ENCODE results near the gene CHAC1. TPM values are rescaled to one million over a fixed set of nuclear protein-coding genes. Genes with fewer than 3 reads are reported as not detected.
A peak's percentile ranks its signal among the peaks of the same experiment; 100 is the strongest.

The CHAC1 gene
- total RNA-seq, 3 donors from 2014 or later = 0.32 to 11.9 (median 2.9) TPM

DNA sequence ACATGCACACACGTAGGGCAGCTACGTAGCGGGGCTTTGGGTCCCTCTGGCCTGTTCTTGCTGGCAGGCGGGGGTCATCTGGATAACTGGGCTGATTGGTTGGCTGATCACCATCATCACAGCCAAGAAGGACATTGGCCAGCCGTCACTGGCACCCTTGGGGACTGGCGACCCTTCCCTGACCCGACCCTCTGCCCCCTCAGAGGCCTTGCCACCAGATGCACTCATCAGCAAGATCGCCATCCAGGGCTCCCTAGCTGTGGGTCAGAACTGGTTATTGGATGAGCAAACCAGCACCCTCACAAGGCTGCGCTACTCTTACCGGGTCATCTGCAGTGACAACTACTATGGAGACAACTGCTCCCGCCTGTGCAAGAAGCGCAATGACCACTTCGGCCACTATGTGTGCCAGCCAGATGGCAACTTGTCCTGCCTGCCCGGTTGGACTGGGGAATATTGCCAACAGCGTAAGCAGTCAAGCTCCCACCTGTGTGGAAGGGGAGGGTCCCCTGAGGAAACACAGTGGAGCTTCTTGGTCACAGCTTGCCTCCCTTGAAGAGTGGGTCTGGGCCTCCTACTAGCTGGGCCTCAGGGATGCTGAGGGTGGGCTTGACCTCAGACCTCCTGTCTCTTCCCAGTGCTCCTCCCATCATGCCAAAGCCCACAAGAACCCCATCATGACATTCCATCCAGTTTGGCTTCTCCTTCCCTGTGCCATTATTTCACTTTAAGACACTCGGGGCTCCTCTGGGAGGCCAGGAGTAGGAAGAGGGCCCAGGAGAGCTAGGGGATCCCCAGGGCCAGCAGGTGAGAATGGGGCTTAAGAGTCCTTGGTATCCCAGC lies 21.8 kb upstream of the CHAC1 start:
- H3K4me1 ChIP-seq = peaks cover 10 to 27% of the 10 kb centered on the region in 2 donors
- no peaks in the 10 kb centered on the region for H3K36me3 ChIP-seq
- H3K4me3 ChIP-seq = peak overlapping the region; percentile 46 to 60 (median 57)
- intact Hi-C loops (cut with DNase I; ENCODE audit: low total_unique reads) = no loop called here
- H3K9me3 ChIP-seq = no peaks in the 10 kb centered on the region
- TF ChIP-seq, protein P1, sequence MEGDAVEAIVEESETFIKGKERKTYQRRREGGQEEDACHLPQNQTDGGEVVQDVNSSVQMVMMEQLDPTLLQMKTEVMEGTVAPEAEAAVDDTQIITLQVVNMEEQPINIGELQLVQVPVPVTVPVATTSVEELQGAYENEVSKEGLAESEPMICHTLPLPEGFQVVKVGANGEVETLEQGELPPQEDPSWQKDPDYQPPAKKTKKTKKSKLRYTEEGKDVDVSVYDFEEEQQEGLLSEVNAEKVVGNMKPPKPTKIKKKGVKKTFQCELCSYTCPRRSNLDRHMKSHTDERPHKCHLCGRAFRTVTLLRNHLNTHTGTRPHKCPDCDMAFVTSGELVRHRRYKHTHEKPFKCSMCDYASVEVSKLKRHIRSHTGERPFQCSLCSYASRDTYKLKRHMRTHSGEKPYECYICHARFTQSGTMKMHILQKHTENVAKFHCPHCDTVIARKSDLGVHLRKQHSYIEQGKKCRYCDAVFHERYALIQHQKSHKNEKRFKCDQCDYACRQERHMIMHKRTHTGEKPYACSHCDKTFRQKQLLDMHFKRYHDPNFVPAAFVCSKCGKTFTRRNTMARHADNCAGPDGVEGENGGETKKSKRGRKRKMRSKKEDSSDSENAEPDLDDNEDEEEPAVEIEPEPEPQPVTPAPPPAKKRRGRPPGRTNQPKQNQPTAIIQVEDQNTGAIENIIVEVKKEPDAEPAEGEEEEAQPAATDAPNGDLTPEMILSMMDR (IDR thresholded peaks at IDR 0.05) = no peak
- TF ChIP-seq POLR2A (IDR thresholded peaks at IDR 0.05) = no peak
- no peak for TF ChIP-seq POLR2AphosphoS5 (IDR thresholded peaks at IDR 0.05)
- no peak for DNase-seq (ENCODE audit: low spot score in 2 of 2)
- H3K27ac ChIP-seq = peak overlapping the region in 1 of 2 donors; percentile 52
- H3K27me3 ChIP-seq = peaks cover 6 to 55% of the 10 kb centered on the region in 2 donors

DNA sequence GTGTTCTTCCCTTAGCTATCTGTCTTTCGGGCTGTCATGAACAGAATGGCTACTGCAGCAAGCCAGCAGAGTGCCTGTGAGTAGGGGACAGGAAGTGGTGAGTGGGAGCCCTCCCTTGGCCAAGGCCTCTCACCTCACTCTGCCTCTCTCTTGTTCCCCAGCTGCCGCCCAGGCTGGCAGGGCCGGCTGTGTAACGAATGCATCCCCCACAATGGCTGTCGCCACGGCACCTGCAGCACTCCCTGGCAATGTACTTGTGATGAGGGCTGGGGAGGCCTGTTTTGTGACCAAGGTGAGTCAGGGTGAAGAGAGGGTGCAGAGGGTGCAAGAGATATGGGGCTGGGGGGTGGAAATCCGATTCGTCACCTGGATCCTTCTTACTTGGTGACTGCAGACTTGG lies 21.1 kb upstream of the CHAC1 start:
- Histone ChIP-seq H3K4me1 (peaks cover 10 to 22% of the 10 kb centered on the region in 2 donors), H3K9me3 (no peaks in the 10 kb centered on the region), H3K36me3 (no peaks in the 10 kb centered on the region), H3K27me3 (peaks cover 6 to 49% of the 10 kb centered on the region in 2 donors), H3K27ac (peak overlapping the region in 1 of 2 donors; percentile 52), H3K4me3 (peak overlapping the region in 2 of 3 donors; percentile 57 to 60)
- TF ChIP-seq POLR2A (IDR thresholded peaks at IDR 0.05) (no peak), POLR2AphosphoS5 (IDR thresholded peaks at IDR 0.05) (no peak)
- TF ChIP-seq, protein P1 (IDR thresholded peaks at IDR 0.05) = no peak
- DNase-seq (ENCODE audit: low spot score in 2 of 2) = no peak
- intact Hi-C loops (cut with DNase I; ENCODE audit: low total_unique reads) = no loop called here

GRCh38 chr15:40932649-40933516 lies 20.4 kb upstream of the CHAC1 start:
- no peak overlapping the region for H3K27ac ChIP-seq
- no peaks in the 10 kb centered on the region for H3K9me3 ChIP-seq
- TF ChIP-seq POLR2AphosphoS5 (IDR thresholded peaks at IDR 0.05) = no peak
- no peak for TF ChIP-seq POLR2A (IDR thresholded peaks at IDR 0.05)
- TF ChIP-seq, protein P1 (IDR thresholded peaks at IDR 0.05) = no peak
- H3K27me3 ChIP-seq = peaks cover 5 to 42% of the 10 kb centered on the region in 2 donors
- peaks cover 10 to 22% of the 10 kb centered on the region in 2 donors for H3K4me1 ChIP-seq
- intact Hi-C loops (cut with DNase I; ENCODE audit: low total_unique reads) = no loop called here
- DNase-seq (ENCODE audit: low spot score in 2 of 2) = no peak
- H3K36me3 ChIP-seq = no peaks in the 10 kb centered on the region
- peak overlapping the region in 1 of 3 donors; percentile 60 for H3K4me3 ChIP-seq

DNA sequence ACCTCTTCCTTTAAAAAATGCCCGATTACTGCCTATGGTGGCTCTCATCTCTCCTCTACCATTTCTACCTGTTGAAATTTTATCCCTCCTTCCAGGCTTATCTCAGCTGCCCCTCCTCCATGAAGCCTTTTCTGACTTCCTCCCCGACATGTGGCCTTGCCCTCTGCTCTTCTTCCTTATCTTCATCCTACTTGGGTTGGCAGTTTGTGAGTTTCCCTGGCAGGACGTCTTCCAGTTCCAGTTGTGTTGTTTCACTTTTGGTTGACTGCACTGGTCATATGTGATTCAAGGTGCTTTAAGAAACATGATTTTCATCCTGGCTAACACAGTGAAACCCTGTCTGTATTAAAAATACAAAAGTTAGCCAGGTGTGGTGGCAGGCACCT lies 19.8 kb upstream of the CHAC1 start:
- Histone ChIP-seq H3K27me3 (peaks cover 0 to 36% of the 10 kb centered on the region in 2 donors), H3K9me3 (no peaks in the 10 kb centered on the region), H3K27ac (no peak overlapping the region), H3K4me1 (peaks cover 6 to 19% of the 10 kb centered on the region in 2 donors), H3K36me3 (no peaks in the 10 kb centered on the region), H3K4me3 (no peak overlapping the region)
- TF ChIP-seq, protein P1 (IDR thresholded peaks at IDR 0.05) = no peak
- no peak for TF ChIP-seq POLR2A (IDR thresholded peaks at IDR 0.05)
- no peak for TF ChIP-seq POLR2AphosphoS5 (IDR thresholded peaks at IDR 0.05)
- no peak for DNase-seq (ENCODE audit: low spot score in 2 of 2)
- intact Hi-C loops (cut with DNase I; ENCODE audit: low total_unique reads) = no loop called here

Measured in breast epithelium (tissue), 4 donors.